Fibroblast of lung (primary cell): Measurements from ENCODE around the gene WARS2. TPM values are rescaled to one million over a fixed set of nuclear protein-coding genes. Genes with fewer than 3 reads are reported as not detected.

ENCODE experiments used
- DNase-seq, 2 donors: peaks; one replicate each; pipeline versions ENCODE4 v3.0.0 to v3.0.0-alpha.2; 2010; ENCODE audit warnings: low read depth in 2 of 2
- H2AFZ ChIP-seq: 2 replicates; pipeline ENCODE4 v1.5.1; 2012; ENCODE audit warnings: low read length, control low read depth, inconsistent platforms
- H3K27ac ChIP-seq: 2 replicates; pipeline ENCODE4 v1.5.1; 2011; ENCODE audit warnings: low read length, control low read depth; ENCODE audit not compliant: insufficient read depth
- H3K27me3 ChIP-seq: 2 replicates; pipeline ENCODE4 v1.5.1; 2011; ENCODE audit warnings: mild to moderate bottlenecking, low read length; ENCODE audit not compliant: control insufficient read depth, insufficient read depth
- H3K36me3 ChIP-seq: 2 replicates; pipeline ENCODE4 v1.5.1; 2011; ENCODE audit warnings: low read length; ENCODE audit not compliant: control insufficient read depth, insufficient read depth
- H3K4me1 ChIP-seq: 2 replicates; pipeline ENCODE4 v1.5.1; 2011; ENCODE audit warnings: low read length; ENCODE audit not compliant: control insufficient read depth, insufficient read depth; ENCODE audit errors: extremely low read depth
- H3K4me2 ChIP-seq: 2 replicates; pipeline ENCODE4 v1.5.1; 2011; ENCODE audit warnings: low read length, control low read depth; ENCODE audit not compliant: insufficient read depth; ENCODE audit errors: extremely low read depth
- H3K4me3 ChIP-seq, 4 experiments: fragments of 200-600 bp in 1 of 4; sonication (generic) in 1 of 4; replicated peaks in 1 of 4; 2 replicates each; pipeline ENCODE4 v1.5.1; 2011 to 2016; ENCODE audit warnings: low read length in 4 of 4, low read depth in 3 of 4, mild to moderate bottlenecking in 3 of 4, control low read depth in 2 of 4, inconsistent platforms in 1 of 4, mixed read lengths in 1 of 4; ENCODE audit not compliant: insufficient read depth in 1 of 4; ENCODE audit errors: control extremely low read depth in 1 of 4
- H3K79me2 ChIP-seq: 2 replicates; pipeline ENCODE4 v1.5.1; 2012; ENCODE audit warnings: mild to moderate bottlenecking, low read length, inconsistent platforms; ENCODE audit not compliant: control insufficient read depth, insufficient read depth
- H3K9ac ChIP-seq: 2 replicates; pipeline ENCODE4 v1.5.1; 2011; ENCODE audit warnings: mild to moderate bottlenecking, low read length, control low read depth; ENCODE audit not compliant: insufficient read depth
- H3K9me3 ChIP-seq: 2 replicates; pipeline ENCODE4 v1.5.1; 2012; ENCODE audit warnings: low read depth, low read length; ENCODE audit not compliant: control insufficient read depth, insufficient read depth
- H4K20me1 ChIP-seq: 2 replicates; pipeline ENCODE4 v1.5.1; 2011; ENCODE audit warnings: low read length; ENCODE audit not compliant: control insufficient read depth, insufficient read depth; ENCODE audit errors: extremely low read depth
- EZH2 ChIP-seq: IDR thresholded peaks from 2 replicates; pipeline ENCODE4 v1.5.1; 2012; ENCODE audit warnings: low read length, control low read depth, mild to moderate bottlenecking; ENCODE audit errors: missing control alignments
- polyA plus RNA-seq, 2 donors: library from polyadenylated mRNA; depleted of rRNA in 1 of 2; stranded (reverse) in 1 of 2; unstranded in 1 of 2; fragments of >200 nt; gene quantifications; 2 replicates each; pipeline ENCODE4 v1.2.1, GENCODE V29; 2011 to 2012; ENCODE audit warnings: missing spikeins in 1 of 2
- total RNA-seq: library from RNA; depleted of rRNA; stranded (reverse); fragments of >200 nt; gene quantifications from 2 replicates; pipeline ENCODE4 v1.2.1, GENCODE V29; 2014
- TF ChIP-seq, protein P1 (sequence below), 2 donors: IDR thresholded peaks in 1 of 2; conservative IDR thresholded peaks in 1 of 2; 1 replicate in 1 of 2; 2 replicates in 1 of 2; pipeline ENCODE4 v1.5.1; 2011 to 2012; ENCODE audit warnings: low read length in 2 of 2, control low read depth in 1 of 2, inconsistent platforms in 1 of 2, low read depth in 1 of 2, mild to moderate bottlenecking in 1 of 2

WARS2 gene
- total and polyA plus RNA-seq, 2 donors (not counting 1 experiment from before 2014, with no cell fraction given), result 13.3 to 20.3 TPM

DNA sequence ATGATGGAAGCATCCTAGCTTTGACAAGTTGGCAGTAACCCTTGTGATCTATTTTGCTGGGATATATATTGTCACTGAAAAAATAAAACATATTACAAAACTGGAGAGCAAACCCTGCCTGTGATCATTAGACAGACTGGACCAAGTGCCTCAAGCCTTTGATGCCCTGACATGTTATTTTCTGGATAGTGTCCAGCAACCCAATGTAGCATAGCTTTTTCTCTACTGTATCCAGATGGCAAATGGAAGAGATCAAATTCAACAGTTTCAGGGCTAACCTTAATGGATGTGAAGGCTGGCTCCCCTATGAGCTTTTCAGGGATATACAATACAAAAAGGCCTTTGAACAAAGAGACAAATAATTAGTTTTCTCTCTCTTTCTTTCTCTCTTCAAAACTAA is 25.1 kb downstream of the WARS2 start:
- no peaks in the 10 kb centered on the region for H4K20me1 ChIP-seq
- no peak overlapping the region for H3K4me3 ChIP-seq
- H3K36me3 ChIP-seq, result no peaks in the 10 kb centered on the region
- H3K27ac ChIP-seq, result no peak overlapping the region
- DNase-seq, result no peak
- TF ChIP-seq EZH2, result no peak
- TF ChIP-seq, protein P1, sequence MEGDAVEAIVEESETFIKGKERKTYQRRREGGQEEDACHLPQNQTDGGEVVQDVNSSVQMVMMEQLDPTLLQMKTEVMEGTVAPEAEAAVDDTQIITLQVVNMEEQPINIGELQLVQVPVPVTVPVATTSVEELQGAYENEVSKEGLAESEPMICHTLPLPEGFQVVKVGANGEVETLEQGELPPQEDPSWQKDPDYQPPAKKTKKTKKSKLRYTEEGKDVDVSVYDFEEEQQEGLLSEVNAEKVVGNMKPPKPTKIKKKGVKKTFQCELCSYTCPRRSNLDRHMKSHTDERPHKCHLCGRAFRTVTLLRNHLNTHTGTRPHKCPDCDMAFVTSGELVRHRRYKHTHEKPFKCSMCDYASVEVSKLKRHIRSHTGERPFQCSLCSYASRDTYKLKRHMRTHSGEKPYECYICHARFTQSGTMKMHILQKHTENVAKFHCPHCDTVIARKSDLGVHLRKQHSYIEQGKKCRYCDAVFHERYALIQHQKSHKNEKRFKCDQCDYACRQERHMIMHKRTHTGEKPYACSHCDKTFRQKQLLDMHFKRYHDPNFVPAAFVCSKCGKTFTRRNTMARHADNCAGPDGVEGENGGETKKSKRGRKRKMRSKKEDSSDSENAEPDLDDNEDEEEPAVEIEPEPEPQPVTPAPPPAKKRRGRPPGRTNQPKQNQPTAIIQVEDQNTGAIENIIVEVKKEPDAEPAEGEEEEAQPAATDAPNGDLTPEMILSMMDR (conservative IDR thresholded peaks at IDR 0.05 in 1 of 2, IDR thresholded peaks at IDR 0.05 in 1 of 2; ENCODE audit: low read depth in 1 of 2, low read length in 2 of 2), result no peak
- no peaks in the 10 kb centered on the region for H3K9me3 ChIP-seq
- no peaks in the 10 kb centered on the region for H3K4me1 ChIP-seq
- H3K4me2 ChIP-seq, result no peak overlapping the region
- H3K27me3 ChIP-seq, result no peaks in the 10 kb centered on the region
- H3K79me2 ChIP-seq, result no peaks in the 10 kb centered on the region
- no peak overlapping the region for H3K9ac ChIP-seq
- no peak overlapping the region for H2AFZ ChIP-seq

DNA sequence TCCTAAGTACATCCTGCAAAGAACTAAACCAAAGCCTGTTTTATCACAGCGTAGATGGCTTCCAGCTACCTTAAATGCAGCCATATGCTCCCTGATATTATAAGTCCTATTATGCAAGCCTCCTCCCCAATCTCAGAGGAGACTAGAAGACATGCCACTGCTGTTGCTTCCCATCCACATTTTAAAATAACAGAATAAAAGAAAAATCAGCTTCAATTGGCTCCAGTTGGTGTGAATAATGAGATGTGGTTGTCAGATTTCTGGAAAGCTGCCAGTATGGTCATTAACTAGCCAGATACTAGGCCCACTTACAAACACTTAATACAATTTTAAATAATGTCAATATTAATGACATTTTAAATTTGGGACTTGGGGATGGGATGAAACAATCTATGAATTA is 25.7 kb downstream of the WARS2 start:
- no peak for TF ChIP-seq EZH2
- TF ChIP-seq, protein P1 (conservative IDR thresholded peaks at IDR 0.05 in 1 of 2, IDR thresholded peaks at IDR 0.05 in 1 of 2; ENCODE audit: low read depth in 1 of 2, low read length in 2 of 2), result no peak
- Histone ChIP-seq H3K4me2 (no peak overlapping the region), H3K27me3 (no peaks in the 10 kb centered on the region), H3K9ac (no peak overlapping the region), H3K9me3 (no peaks in the 10 kb centered on the region), H3K4me1 (no peaks in the 10 kb centered on the region), H3K36me3 (no peaks in the 10 kb centered on the region), H3K4me3 (no peak overlapping the region), H4K20me1 (no peaks in the 10 kb centered on the region), H3K79me2 (no peaks in the 10 kb centered on the region), H3K27ac (no peak overlapping the region), H2AFZ (no peak overlapping the region)
- no peak for DNase-seq

DNA sequence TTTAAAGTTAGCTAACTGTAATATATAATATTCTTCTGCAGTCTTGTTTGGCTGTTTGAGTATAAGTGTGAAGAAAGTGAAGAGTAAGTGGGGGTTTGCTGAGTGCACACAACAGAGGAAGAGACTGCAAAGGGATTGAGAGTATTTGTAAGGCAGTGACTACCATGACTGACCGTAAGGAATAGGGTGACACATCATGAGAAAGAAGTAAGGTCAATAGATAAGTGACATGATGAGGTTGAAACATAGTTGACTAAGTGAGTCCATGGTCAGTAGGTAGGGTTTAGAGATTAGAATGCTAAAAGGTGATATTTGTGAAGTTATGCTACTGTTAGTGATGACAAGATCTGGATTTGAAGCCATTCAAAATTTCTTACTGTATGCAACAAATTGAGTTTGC is 27.7 kb downstream of the WARS2 start:
- no peak overlapping the region for H3K4me3 ChIP-seq
- no peaks in the 10 kb centered on the region for H3K4me1 ChIP-seq
- H3K36me3 ChIP-seq, result no peaks in the 10 kb centered on the region
- no peaks in the 10 kb centered on the region for H3K79me2 ChIP-seq
- H3K9ac ChIP-seq, result no peak overlapping the region
- no peaks in the 10 kb centered on the region for H3K27me3 ChIP-seq
- no peak overlapping the region for H3K27ac ChIP-seq
- H3K4me2 ChIP-seq, result no peak overlapping the region
- DNase-seq, result no peak
- TF ChIP-seq, protein P1 (conservative IDR thresholded peaks at IDR 0.05 in 1 of 2, IDR thresholded peaks at IDR 0.05 in 1 of 2; ENCODE audit: low read depth in 1 of 2, low read length in 2 of 2), result no peak
- TF ChIP-seq EZH2, result no peak
- H3K9me3 ChIP-seq, result no peaks in the 10 kb centered on the region
- no peaks in the 10 kb centered on the region for H4K20me1 ChIP-seq
- no peak overlapping the region for H2AFZ ChIP-seq
